Smooth muscle cell (in vitro differentiated cells): ENCODE results near the gene ATP2A3. TPM values are rescaled to one million over a fixed set of nuclear protein-coding genes. Genes with fewer than 3 reads are reported as not detected.

Experiments
- DNase-seq: peaks from one replicate; lab custom pipeline; 2025; ENCODE audit not compliant: unreplicated experiment; lab: John Stamatoyannopoulos, UW
- H2AFZ ChIP-seq: fragments of 200-600 bp; sonication (generic); 2 replicates; pipeline ENCODE4 v1.6.0; 2016; ENCODE audit warnings: antibody characterized with exemption, low read depth, mild to moderate bottlenecking
- H3F3A ChIP-seq: fragments of 200-600 bp; sonication (generic); 2 replicates; pipeline ENCODE4 v1.6.0; 2017; ENCODE audit warnings: antibody characterized with exemption, low read depth
- H3K27ac ChIP-seq: fragments of 200-600 bp; sonication (generic); 2 replicates; pipeline ENCODE4 v1.5.1; 2016; ENCODE audit warnings: low read depth, mild to moderate bottlenecking
- H3K27me3 ChIP-seq: fragments of 200-600 bp; sonication (generic); 2 replicates; pipeline ENCODE4 v1.6.1; 2016; ENCODE audit warnings: low read depth, mild to moderate bottlenecking
- H3K36me3 ChIP-seq: fragments of 200-600 bp; sonication (generic); 2 replicates; pipeline ENCODE4 v1.5.1; 2016; ENCODE audit warnings: low read depth
- H3K4me1 ChIP-seq: fragments of 200-600 bp; sonication (generic); 2 replicates; pipeline ENCODE4 v1.5.1; 2016; ENCODE audit warnings: low read depth
- H3K4me2 ChIP-seq: fragments of 200-600 bp; sonication (generic); 2 replicates; pipeline ENCODE4 v1.6.0; 2016; ENCODE audit warnings: mild to moderate bottlenecking
- H3K4me3 ChIP-seq: fragments of 200-600 bp; sonication (generic); 2 replicates; pipeline ENCODE4 v1.5.1; 2016; ENCODE audit warnings: mild to moderate bottlenecking
- H3K79me2 ChIP-seq: fragments of 200-600 bp; sonication (generic); 2 replicates; pipeline ENCODE4 v1.6.0; 2016; ENCODE audit warnings: low read depth, mild to moderate bottlenecking
- H3K9ac ChIP-seq: fragments of 200-600 bp; sonication (generic); 2 replicates; pipeline ENCODE4 v1.6.0; 2016; ENCODE audit warnings: low read depth
- H3K9me3 ChIP-seq: fragments of 200-600 bp; sonication (generic); replicated peaks from 2 replicates; pipeline ENCODE4 v1.5.1; 2016; ENCODE audit warnings: low read depth
- H4K20me1 ChIP-seq: fragments of 200-600 bp; sonication (generic); 2 replicates; pipeline ENCODE4 v1.6.0; 2016; ENCODE audit warnings: low read depth
- CTCF ChIP-seq: fragments of 200-600 bp; sonication (generic); IDR thresholded peaks from 2 replicates; pipeline ENCODE4 v1.5.1; 2017; ENCODE audit warnings: borderline replicate concordance, mild to moderate bottlenecking, antibody characterized with exemption; ENCODE audit not compliant: insufficient read depth, poor library complexity, severe bottlenecking
- WGBS: methylation state at CpG from one replicate; pipeline ENCODE4 v1.1.7; 2016; ENCODE audit warnings: low lambda C conversion rate; 5-methylcytosine and 5-hydroxymethylcytosine counted together
- polyA plus RNA-seq: library from polyadenylated mRNA; unstranded; fragments of >200 nt; fragmentation: Nextera tagmentation; extraction: Ambion mirVana; gene quantifications from 2 replicates; pipeline ENCODE4 v1.2.1, GENCODE V29; 2016
- total RNA-seq: library from RNA; depleted of rRNA; stranded (reverse); fragments of >200 nt; gene quantifications from 2 replicates; pipeline ENCODE4 v1.2.3, GENCODE V29; 2014

ATP2A3 gene
- total and polyA plus RNA-seq, 2 experiments from 2014 or later, result 4.2 to 7.8 TPM

GRCh38 chr17:3959921-3960601, 4.2 kb downstream of the ATP2A3 start:
- Histone ChIP-seq H3K36me3 (no peaks in the 10 kb centered on the region), H4K20me1 (no peaks in the 10 kb centered on the region), H3K9ac (no peak overlapping the region), H3K9me3 (no peaks in the 10 kb centered on the region), H3K27me3 (peaks cover 37% of the 10 kb centered on the region), H3F3A (no peaks in the 10 kb centered on the region), H3K4me3 (no peak overlapping the region), H3K79me2 (no peaks in the 10 kb centered on the region), H3K4me1 (peaks cover 4% of the 10 kb centered on the region), H3K4me2 (no peak overlapping the region), H3K27ac (no peak overlapping the region), H2AFZ (no peak overlapping the region)
- WGBS, result 94% methylated on average over 14 of the region's 14 CpGs
- DNase-seq, result no peak
- TF ChIP-seq CTCF, result no peak

GRCh38 chr17:3959295-3959899, 4.8 kb downstream of the ATP2A3 start:
- Histone ChIP-seq H3K4me2 (no peak overlapping the region), H3F3A (no peaks in the 10 kb centered on the region), H2AFZ (no peak overlapping the region), H3K79me2 (no peaks in the 10 kb centered on the region), H3K27me3 (peaks cover 30% of the 10 kb centered on the region), H3K27ac (no peak overlapping the region), H4K20me1 (no peaks in the 10 kb centered on the region), H3K36me3 (no peaks in the 10 kb centered on the region), H3K9me3 (no peaks in the 10 kb centered on the region), H3K9ac (no peak overlapping the region), H3K4me3 (no peak overlapping the region), H3K4me1 (no peaks in the 10 kb centered on the region)
- no peak for DNase-seq
- no peak for TF ChIP-seq CTCF
- 68% methylated on average over 15 of the region's 15 CpGs for WGBS

GRCh38 chr17:3957735-3958599, 6.3 kb downstream of the ATP2A3 start:
- H3K4me1 ChIP-seq, result no peaks in the 10 kb centered on the region
- no peaks in the 10 kb centered on the region for H3K9me3 ChIP-seq
- TF ChIP-seq CTCF, result no peak
- H3K27me3 ChIP-seq, result peaks cover 19% of the 10 kb centered on the region
- no peaks in the 10 kb centered on the region for H3K79me2 ChIP-seq
- no peak overlapping the region for H3K4me3 ChIP-seq
- no peak overlapping the region for H3K9ac ChIP-seq
- no peak for DNase-seq
- no peak overlapping the region for H3K27ac ChIP-seq
- H4K20me1 ChIP-seq, result no peaks in the 10 kb centered on the region
- WGBS, result 78% methylated on average over 18 of the region's 18 CpGs
- H3F3A ChIP-seq, result no peaks in the 10 kb centered on the region
- H3K36me3 ChIP-seq, result no peaks in the 10 kb centered on the region
- H2AFZ ChIP-seq, result no peak overlapping the region
- H3K4me2 ChIP-seq, result no peak overlapping the region
